SK-N-SH treated with all-trans-retinoic acid at 6 μM for 48 hours (cell line): ENCODE data around the gene EMD.

Source experiments
- ATAC-seq: fragments of 200-7000 bp; cut with Tn5 transposase; 3 replicates; pipeline ENCODE4 v1.9.1; 2020; ENCODE audit warnings: mild to moderate bottlenecking, moderate library complexity
- ARNTL ChIP-seq: fragments of 450-650 bp; formaldehyde crosslinking; IDR thresholded peaks from 2 replicates; pipeline ENCODE4 v1.5.0; 2020; ENCODE audit warnings: low read depth, mild to moderate bottlenecking, moderate library complexity, borderline replicate concordance
- BACH2 ChIP-seq: fragments of 250-450 bp; sonication (Bioruptor Pico); IDR thresholded peaks from 2 replicates; pipeline ENCODE4 v1.9.0; 2021; ENCODE audit warnings: mild to moderate bottlenecking, borderline replicate concordance
- CREB5 ChIP-seq: fragments of 250-450 bp; sonication (Bioruptor Pico); IDR thresholded peaks from 2 replicates; pipeline ENCODE4 v1.5.1; 2020; ENCODE audit warnings: low read depth, mild to moderate bottlenecking, moderate library complexity
- CSDC2 ChIP-seq: fragments of 250-450 bp; sonication (Bioruptor Pico); IDR thresholded peaks from 2 replicates; pipeline ENCODE4 v1.5.0; 2020; ENCODE audit warnings: mild to moderate bottlenecking, moderate library complexity
- CSRNP3 ChIP-seq: fragments of 250-450 bp; sonication (Bioruptor Pico); IDR thresholded peaks from 2 replicates; pipeline ENCODE4 v1.5.1; 2021; ENCODE audit warnings: mild to moderate bottlenecking, moderate library complexity
- ESRRG ChIP-seq: fragments of 250-450 bp; sonication (Bioruptor Pico); IDR thresholded peaks from 2 replicates; pipeline ENCODE4 v1.6.1; 2021; ENCODE audit warnings: mild to moderate bottlenecking
- GLIS3 ChIP-seq: fragments of 250-450 bp; sonication (Bioruptor Pico); IDR thresholded peaks from 2 replicates; pipeline ENCODE4 v1.5.0; 2020; ENCODE audit warnings: mild to moderate bottlenecking, moderate library complexity
- ISL1 ChIP-seq: fragments of 250-450 bp; sonication (Bioruptor Pico); IDR thresholded peaks from 2 replicates; pipeline ENCODE4 v2.1.2; 2022; ENCODE audit warnings: mild to moderate bottlenecking, moderate library complexity
- OSR1 ChIP-seq: fragments of 250-450 bp; sonication (Bioruptor Pico); IDR thresholded peaks from 2 replicates; pipeline ENCODE4 v1.8.0; 2022; ENCODE audit warnings: moderate library complexity, mild to moderate bottlenecking, inconsistent platforms
- RARB ChIP-seq: fragments of 250-450 bp; sonication (Bioruptor Pico); IDR thresholded peaks from 2 replicates; pipeline ENCODE4 v1.8.0; 2021; ENCODE audit warnings: mild to moderate bottlenecking, moderate library complexity
- SNAI2 ChIP-seq: fragments of 250-450 bp; sonication (Bioruptor Pico); IDR thresholded peaks from 2 replicates; pipeline ENCODE4 v1.5.0; 2020; ENCODE audit warnings: mild to moderate bottlenecking, moderate library complexity
- TCF4 ChIP-seq: fragments of 250-450 bp; sonication (Bioruptor Pico); IDR thresholded peaks from 2 replicates; pipeline ENCODE4 v1.8.0; 2021; ENCODE audit warnings: mild to moderate bottlenecking, moderate library complexity, borderline replicate concordance
- TOX ChIP-seq: fragments of 250-450 bp; sonication (Bioruptor Pico); IDR thresholded peaks from 2 replicates; pipeline ENCODE4 v1.8.0; 2021; ENCODE audit warnings: mild to moderate bottlenecking, moderate library complexity, borderline replicate concordance
- TSHZ2 ChIP-seq: fragments of 250-450 bp; sonication (Bioruptor Pico); IDR thresholded peaks from 2 replicates; pipeline ENCODE4 v1.5.0; 2020; ENCODE audit warnings: mild to moderate bottlenecking, moderate library complexity
- ZC3H10 ChIP-seq: fragments of 250-450 bp; sonication (Bioruptor Pico); IDR thresholded peaks from 2 replicates; pipeline ENCODE4 v1.5.1; 2021; ENCODE audit warnings: mild to moderate bottlenecking, moderate library complexity
- ZFP3 ChIP-seq: fragments of 250-450 bp; sonication (Bioruptor Pico); IDR thresholded peaks from 2 replicates; pipeline ENCODE4 v1.5.0; 2020; ENCODE audit warnings: mild to moderate bottlenecking, moderate library complexity
- ZFP30 ChIP-seq: fragments of 450-650 bp; formaldehyde crosslinking; IDR thresholded peaks from 2 replicates; pipeline ENCODE4 v1.5.0; 2022; ENCODE audit warnings: mild to moderate bottlenecking, moderate library complexity
- ZNF565 ChIP-seq: fragments of 450-650 bp; formaldehyde crosslinking; conservative IDR thresholded peaks from 2 replicates; pipeline ENCODE4 v1.5.0; 2020; ENCODE audit warnings: low read depth, mild to moderate bottlenecking, moderate library complexity
- ZNF70 ChIP-seq: fragments of 450-650 bp; formaldehyde crosslinking; IDR thresholded peaks from 2 replicates; pipeline ENCODE4 v1.5.0; 2020; ENCODE audit warnings: mild to moderate bottlenecking, moderate library complexity
- TF ChIP-seq, protein P1 (sequence below): fragments of 250-450 bp; sonication (Bioruptor Pico); IDR thresholded peaks from 2 replicates; pipeline ENCODE4 v1.8.0; 2020; ENCODE audit warnings: mild to moderate bottlenecking, moderate library complexity, borderline replicate concordance

The EMD gene

DNA sequence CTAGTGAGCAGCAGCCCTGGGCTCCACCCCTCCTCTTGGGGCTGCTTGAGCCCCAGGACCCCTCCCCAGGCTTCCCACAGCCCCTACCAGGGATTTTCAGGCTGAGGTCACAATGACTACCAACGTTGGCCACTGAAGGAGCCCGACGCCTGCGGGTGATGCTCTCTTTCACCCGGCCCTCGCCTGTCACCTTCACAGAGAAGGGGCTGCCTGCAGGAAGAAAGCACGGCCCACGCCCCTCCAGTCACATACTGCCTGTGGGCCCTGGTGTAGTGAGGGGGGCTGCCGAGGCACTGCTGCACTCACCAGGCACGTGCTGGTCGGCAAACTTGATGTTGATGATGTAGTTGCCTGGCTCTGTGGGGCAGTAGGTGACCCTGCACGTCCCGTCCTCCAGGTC is 26.6 kb upstream of the EMD start (continued):
- TF ChIP-seq ARNTL (CRISPR knock-in tag) (no peak), OSR1 (no peak), TCF4 (CRISPR knock-in tag) (no peak)

DNA sequence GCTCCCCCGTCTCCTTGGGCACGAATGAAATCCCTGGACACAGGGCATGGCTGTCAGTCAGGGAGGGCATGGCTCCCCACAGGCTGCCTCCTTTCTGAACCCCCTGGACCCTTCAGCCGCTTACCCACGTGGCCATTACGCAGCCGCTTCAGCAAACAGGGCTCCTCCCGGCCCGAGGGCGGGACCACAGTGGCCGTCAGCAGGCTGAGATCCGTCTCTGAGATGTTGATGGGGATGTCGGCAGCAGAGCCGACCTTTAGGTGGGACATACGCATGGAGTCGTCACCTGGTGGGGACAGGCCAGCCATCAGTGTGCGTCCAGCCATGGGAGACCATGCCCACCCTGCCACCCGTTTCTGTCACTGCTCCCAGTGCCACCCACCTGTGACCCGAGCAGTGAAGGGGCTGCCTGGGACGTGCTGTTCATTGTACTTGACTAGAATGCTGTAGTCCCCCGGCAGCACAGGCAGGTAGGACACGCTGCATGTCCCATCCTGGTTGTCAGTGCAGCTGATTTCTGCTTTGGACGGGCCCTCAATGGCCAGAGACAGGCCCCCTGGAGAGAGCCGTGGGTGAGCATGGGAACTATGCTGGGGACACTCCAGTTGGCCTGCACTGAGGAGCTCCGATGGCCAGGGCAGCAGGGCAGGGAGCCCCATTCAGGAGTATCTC is 25.8 kb upstream of the EMD start:
- TF ChIP-seq ZC3H10 (CRISPR knock-in tag) (no peak), ISL1 (CRISPR knock-in tag) (no peak), CREB5 (CRISPR knock-in tag) (no peak), GLIS3 (CRISPR knock-in tag) (no peak), ESRRG (CRISPR knock-in tag) (no peak), CSRNP3 (CRISPR knock-in tag) (no peak), OSR1 (no peak), CSDC2 (CRISPR knock-in tag) (no peak), ARNTL (CRISPR knock-in tag) (no peak), TOX (no peak), ZFP30 (no peak), TCF4 (CRISPR knock-in tag) (no peak), TSHZ2 (CRISPR knock-in tag) (no peak), RARB (CRISPR knock-in tag) (no peak), ZNF565 (no peak), ZFP3 (no peak), BACH2 (CRISPR knock-in tag) (no peak)
- ATAC-seq: no peak

- no peak for ATAC-seq
- TF ChIP-seq ZFP30: no peak
- TF ChIP-seq ZC3H10 (CRISPR knock-in tag): no peak
- no peak for TF ChIP-seq CSDC2 (CRISPR knock-in tag)
- TF ChIP-seq TSHZ2 (CRISPR knock-in tag): no peak
- no peak for TF ChIP-seq SNAI2 (CRISPR knock-in tag)
- no peak for TF ChIP-seq TOX
- no peak for TF ChIP-seq TCF4 (CRISPR knock-in tag)
- TF ChIP-seq, protein P1, sequence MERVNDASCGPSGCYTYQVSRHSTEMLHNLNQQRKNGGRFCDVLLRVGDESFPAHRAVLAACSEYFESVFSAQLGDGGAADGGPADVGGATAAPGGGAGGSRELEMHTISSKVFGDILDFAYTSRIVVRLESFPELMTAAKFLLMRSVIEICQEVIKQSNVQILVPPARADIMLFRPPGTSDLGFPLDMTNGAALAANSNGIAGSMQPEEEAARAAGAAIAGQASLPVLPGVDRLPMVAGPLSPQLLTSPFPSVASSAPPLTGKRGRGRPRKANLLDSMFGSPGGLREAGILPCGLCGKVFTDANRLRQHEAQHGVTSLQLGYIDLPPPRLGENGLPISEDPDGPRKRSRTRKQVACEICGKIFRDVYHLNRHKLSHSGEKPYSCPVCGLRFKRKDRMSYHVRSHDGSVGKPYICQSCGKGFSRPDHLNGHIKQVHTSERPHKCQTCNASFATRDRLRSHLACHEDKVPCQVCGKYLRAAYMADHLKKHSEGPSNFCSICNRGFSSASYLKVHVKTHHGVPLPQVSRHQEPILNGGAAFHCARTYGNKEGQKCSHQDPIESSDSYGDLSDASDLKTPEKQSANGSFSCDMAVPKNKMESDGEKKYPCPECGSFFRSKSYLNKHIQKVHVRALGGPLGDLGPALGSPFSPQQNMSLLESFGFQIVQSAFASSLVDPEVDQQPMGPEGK (CRISPR knock-in tag): no peak
- no peak for TF ChIP-seq ARNTL (CRISPR knock-in tag)
- no peak for TF ChIP-seq ESRRG (CRISPR knock-in tag)
- TF ChIP-seq ZNF70: no peak
- TF ChIP-seq RARB (CRISPR knock-in tag): no peak
- no peak for TF ChIP-seq ZNF565
Measured at GRCh38 chrX:154354013-154354412, 25.1 kb upstream of the EMD start.
